Activated T-helper 2 cell treated with anti-CD3 and anti-CD28 coated beads, Interferon-gamma antibody, Interleukin-2, Interleukin-4, amounts not matched to agents 10 μg/mL and 5 μg/mL and 100 μg/mL, durations not matched to agents 14 hours and 24 hours and 36 hours (primary cell): ENCODE measurements around the gene ATP7A. TPM values are rescaled to one million over a fixed set of nuclear protein-coding genes. Genes with fewer than 3 reads are reported as not detected.

Source experiments
- DNase-seq: peaks from one replicate; pipeline ENCODE4 v3.0.0; 2021; ENCODE audit warnings: low spot score
- H3K27ac Mint-ChIP-seq: one replicate; pipeline ENCODE4 v1.8.0; 2021; ENCODE audit warnings: mixed read lengths
- H3K27me3 Mint-ChIP-seq: one replicate; pipeline ENCODE4 v1.8.0; 2021; ENCODE audit warnings: low read depth, mixed read lengths
- H3K36me3 Mint-ChIP-seq: one replicate; pipeline ENCODE4 v1.8.0; 2021; ENCODE audit warnings: low read depth, mixed read lengths
- H3K4me1 Mint-ChIP-seq: one replicate; pipeline ENCODE4 v1.8.0; 2021; ENCODE audit warnings: low read depth, mixed read lengths
- H3K4me3 Mint-ChIP-seq: one replicate; pipeline ENCODE4 v1.8.0; 2021; ENCODE audit warnings: low read depth, mild to moderate bottlenecking, moderate library complexity, mixed read lengths
- H3K9me3 Mint-ChIP-seq: one replicate; pipeline ENCODE4 v1.8.0; 2021; ENCODE audit warnings: mixed read lengths
- intact Hi-C: fragments of 100-400 bp; cut with micrococcal nuclease; formaldehyde crosslinking; loops from one replicate; pipeline ENCODE4 v1.15.1; 2023
- total RNA-seq: library from RNA; stranded (reverse); gene quantifications from 2 replicates; pipeline ENCODE4 v1.2.3, GENCODE V29; 2022

The ATP7A gene
- total RNA-seq, 1 donor from 2014 or later, result 6.6 TPM

GRCh38 chrX:77952173-77952572 lies 41.7 kb downstream of the ATP7A start:
- peaks cover 6% of the 10 kb centered on the region for H3K4me1 Mint-ChIP-seq
- intact Hi-C loops, result no loop called here
- no peak overlapping the region for H3K27ac Mint-ChIP-seq
- peaks cover 8% of the 10 kb centered on the region for H3K36me3 Mint-ChIP-seq
- peaks cover 3% of the 10 kb centered on the region for H3K9me3 Mint-ChIP-seq
- H3K4me3 Mint-ChIP-seq, result no peak overlapping the region
- H3K27me3 Mint-ChIP-seq, result no peaks in the 10 kb centered on the region
- DNase-seq, result no peak

GRCh38 chrX:77953302-77953701 lies 42.8 kb downstream of the ATP7A start:
- intact Hi-C loops, result no loop called here
- Mint-ChIP-seq H3K36me3 (peaks cover 17% of the 10 kb centered on the region), H3K9me3 (peaks cover 11% of the 10 kb centered on the region), H3K27ac (no peak overlapping the region), H3K4me3 (no peak overlapping the region), H3K4me1 (peaks cover 13% of the 10 kb centered on the region), H3K27me3 (no peaks in the 10 kb centered on the region)
- no peak for DNase-seq

GRCh38 chrX:77953708-77954107 lies 43.2 kb downstream of the ATP7A start:
- peaks cover 15% of the 10 kb centered on the region for H3K9me3 Mint-ChIP-seq
- peaks cover 19% of the 10 kb centered on the region for H3K36me3 Mint-ChIP-seq
- no peak overlapping the region for H3K27ac Mint-ChIP-seq
- H3K27me3 Mint-ChIP-seq, result no peaks in the 10 kb centered on the region
- H3K4me3 Mint-ChIP-seq, result no peak overlapping the region
- no peak for DNase-seq
- peaks cover 13% of the 10 kb centered on the region for H3K4me1 Mint-ChIP-seq
- intact Hi-C loops, result no loop called here

GRCh38 chrX:77960567-77960966 lies 50.1 kb downstream of the ATP7A start:
- Mint-ChIP-seq H3K4me3 (peak overlapping the region; percentile 65), H3K36me3 (peaks cover 21% of the 10 kb centered on the region), H3K4me1 (peaks cover 25% of the 10 kb centered on the region), H3K27ac (peak overlapping the region; percentile 88), H3K27me3 (no peaks in the 10 kb centered on the region), H3K9me3 (peaks cover 15% of the 10 kb centered on the region)
- no peak for DNase-seq
- intact Hi-C loops, result loop anchor here (2.0 to 10.0 kb wide), 2 partner anchors 50 to 554 kb away; partner anchors contain the start of gene ATP7A

GRCh38 chrX:77961063-77961462 lies 50.6 kb downstream of the ATP7A start:
- Mint-ChIP-seq H3K4me3 (peak overlapping the region; percentile 65), H3K9me3 (peaks cover 12% of the 10 kb centered on the region), H3K27ac (peak overlapping the region; percentile 88), H3K36me3 (peaks cover 24% of the 10 kb centered on the region), H3K27me3 (no peaks in the 10 kb centered on the region), H3K4me1 (peaks cover 23% of the 10 kb centered on the region)
- intact Hi-C loops, result loop anchor here (2.0 to 10.0 kb wide), 2 partner anchors 50 to 554 kb away; partner anchors contain the start of gene ATP7A
- no peak for DNase-seq

- intact Hi-C loops, result loop anchor here (10.0 kb wide), 1 partner anchor 553 kb away; no protein-coding TSS in a partner anchor
- Mint-ChIP-seq H3K27ac (peak overlapping the region; percentile 93), H3K4me1 (peaks cover 23% of the 10 kb centered on the region), H3K9me3 (peaks cover 12% of the 10 kb centered on the region), H3K36me3 (peaks cover 25% of the 10 kb centered on the region), H3K4me3 (peak overlapping the region; percentile 70), H3K27me3 (no peaks in the 10 kb centered on the region)
- no peak for DNase-seq
Measured at GRCh38 chrX:77962068-77962902, 51.8 kb downstream of the ATP7A start.

GRCh38 chrX:77966361-77966760 lies 55.9 kb downstream of the ATP7A start:
- Mint-ChIP-seq H3K9me3 (no peaks in the 10 kb centered on the region), H3K4me3 (no peak overlapping the region), H3K4me1 (peaks cover 17% of the 10 kb centered on the region), H3K27ac (no peak overlapping the region), H3K36me3 (peaks cover 18% of the 10 kb centered on the region), H3K27me3 (no peaks in the 10 kb centered on the region)
- intact Hi-C loops, result loop anchor here (10.0 kb wide), 1 partner anchor 548 kb away; no protein-coding TSS in a partner anchor
- DNase-seq, result no peak

- peaks cover 7% of the 10 kb centered on the region for H3K4me1 Mint-ChIP-seq
- no peak overlapping the region for H3K27ac Mint-ChIP-seq
- H3K9me3 Mint-ChIP-seq, result no peaks in the 10 kb centered on the region
- no peak overlapping the region for H3K4me3 Mint-ChIP-seq
- H3K36me3 Mint-ChIP-seq, result peaks cover 18% of the 10 kb centered on the region
- intact Hi-C loops, result loop anchor here (10.0 kb wide), 1 partner anchor 547 kb away; no protein-coding TSS in a partner anchor
- no peak for DNase-seq
- no peaks in the 10 kb centered on the region for H3K27me3 Mint-ChIP-seq
Measured at GRCh38 chrX:77967631-77968030, 57.1 kb downstream of the ATP7A start.

- Mint-ChIP-seq H3K4me1 (peaks cover 5% of the 10 kb centered on the region), H3K9me3 (no peaks in the 10 kb centered on the region), H3K4me3 (no peak within 1 kb of the TSS), H3K36me3 (peaks cover 17% of the 10 kb centered on the region), H3K27me3 (no peaks in the 10 kb centered on the region), H3K27ac (no peak within 1 kb of the TSS)
- DNase-seq, result no peak
- intact Hi-C loops, result loop anchor here (10.0 kb wide), 1 partner anchor 545 kb away; no protein-coding TSS in a partner anchor
Measured at GRCh38 chrX:77969538-77969937, 59.0 kb downstream of the ATP7A start, which contains the start of gene PGAM4. TSS of gene PGAM4 (minus strand) at chrX:77969638. CDS start at chrX:77969638, 0 bp downstream.

GRCh38 chrX:77975755-77976154 lies 65.3 kb downstream of the ATP7A start:
- DNase-seq, result no peak
- peaks cover under 1% of the 10 kb centered on the region for H3K4me1 Mint-ChIP-seq
- H3K4me3 Mint-ChIP-seq, result no peak overlapping the region
- no peaks in the 10 kb centered on the region for H3K27me3 Mint-ChIP-seq
- H3K36me3 Mint-ChIP-seq, result peaks cover 7% of the 10 kb centered on the region
- H3K27ac Mint-ChIP-seq, result no peak overlapping the region
- H3K9me3 Mint-ChIP-seq, result no peaks in the 10 kb centered on the region
- intact Hi-C loops, result no loop called here

GRCh38 chrX:77977095-77977494 lies 66.6 kb downstream of the ATP7A start:
- Mint-ChIP-seq H3K4me1 (no peaks in the 10 kb centered on the region), H3K27me3 (no peaks in the 10 kb centered on the region), H3K9me3 (no peaks in the 10 kb centered on the region), H3K36me3 (peaks cover 7% of the 10 kb centered on the region), H3K27ac (no peak overlapping the region), H3K4me3 (no peak overlapping the region)
- intact Hi-C loops, result no loop called here
- no peak for DNase-seq

- no peaks in the 10 kb centered on the region for H3K9me3 Mint-ChIP-seq
- peaks cover 7% of the 10 kb centered on the region for H3K36me3 Mint-ChIP-seq
- H3K27ac Mint-ChIP-seq, result no peak overlapping the region
- intact Hi-C loops, result no loop called here
- no peaks in the 10 kb centered on the region for H3K27me3 Mint-ChIP-seq
- no peak for DNase-seq
- no peak overlapping the region for H3K4me3 Mint-ChIP-seq
- H3K4me1 Mint-ChIP-seq, result no peaks in the 10 kb centered on the region
Measured at GRCh38 chrX:77977518-77977917, 67.0 kb downstream of the ATP7A start.

- DNase-seq, result no peak
- no peaks in the 10 kb centered on the region for H3K9me3 Mint-ChIP-seq
- H3K36me3 Mint-ChIP-seq, result peaks cover 4% of the 10 kb centered on the region
- H3K27me3 Mint-ChIP-seq, result no peaks in the 10 kb centered on the region
- intact Hi-C loops, result no loop called here
- no peak overlapping the region for H3K27ac Mint-ChIP-seq
- H3K4me1 Mint-ChIP-seq, result no peaks in the 10 kb centered on the region
- H3K4me3 Mint-ChIP-seq, result no peak overlapping the region
Measured at GRCh38 chrX:77979870-77980269, 69.4 kb downstream of the ATP7A start.
